ENCODE results near the gene RIPPLY3.

- TF ChIP-seq CTCF (IDR thresholded peaks at IDR 0.05) = no peak
- TF ChIP-seq POLR2A (IDR thresholded peaks at IDR 0.05) = no peak
These were observed 59.2 kb downstream of the RIPPLY3 start for GRCh38 chr21:37065561-37066177.

Data from esophagus squamous epithelium (tissue), 4 donors.